SK-N-SH (cell line): Measurements from ENCODE around the gene SESTD1. TPM values are rescaled to one million over a fixed set of nuclear protein-coding genes. Genes with fewer than 3 reads are reported as not detected.

Experiments
- CTCF ChIA-PET: fragments of 300-600, 350-600 bp; formaldehyde crosslinking; extraction: SDS; loops from one replicate; lab custom pipeline; 2021; lab: Yijun Ruan, JAX
- POLR2A ChIA-PET: fragments of 350-600 bp; sonication (Branson Sonifier 250); formaldehyde crosslinking; extraction: SDS; loops from one replicate; lab custom pipeline; 2020; ENCODE audit warnings: antibody characterized with exemption, inconsistent platforms; lab: Yijun Ruan, JAX
- DNase-seq: peaks from one replicate; pipeline ENCODE4 v3.0.0; 2012
- H2AFZ ChIP-seq: fragments of 200-600 bp; sonication (generic); 2 replicates; pipeline ENCODE4 v1.8.1; 2016; ENCODE audit warnings: antibody characterized with exemption, mild to moderate bottlenecking, low read depth
- H3F3A ChIP-seq: fragments of 200-600 bp; sonication (generic); replicated peaks from 2 replicates; pipeline ENCODE3; 2016; ENCODE audit warnings: antibody characterized with exemption, mild to moderate bottlenecking; ENCODE audit not compliant: insufficient read depth
- H3K27ac ChIP-seq, 2 experiments: fragments of 200-500 bp in 1 of 2; fragments of 200-600 bp in 1 of 2; sonication (Bioruptor generic) in 1 of 2; sonication (generic), shearing (Covaris generic) in 1 of 2; 2 replicates each; pipeline versions ENCODE4 v1.5.1 to v1.6.1; 2014 to 2016; ENCODE audit warnings: low read depth in 2 of 2, inconsistent platforms in 1 of 2, low read length in 1 of 2, mild to moderate bottlenecking in 1 of 2, mixed read lengths in 1 of 2
- H3K27me3 ChIP-seq: fragments of 200-600 bp; sonication (generic), shearing (Covaris generic); 2 replicates; pipeline ENCODE4 v1.6.1; 2016; ENCODE audit warnings: mixed run types; ENCODE audit not compliant: insufficient read depth
- H3K36me3 ChIP-seq, 2 experiments: fragments of 200-500 bp in 1 of 2; fragments of 200-600 bp in 1 of 2; sonication (Bioruptor generic) in 1 of 2; sonication (generic) in 1 of 2; replicated peaks in 1 of 2; 2 replicates each; pipeline versions ENCODE3 to v1.5.1; 2014 to 2016; ENCODE audit warnings: low read length in 1 of 2, mild to moderate bottlenecking in 1 of 2; ENCODE audit not compliant: insufficient read depth in 2 of 2, control insufficient read depth in 1 of 2
- H3K4me1 ChIP-seq, 2 experiments: fragments of 200-500 bp in 1 of 2; fragments of 200-600 bp in 1 of 2; sonication (Bioruptor generic) in 1 of 2; sonication (generic), shearing (Covaris generic) in 1 of 2; 2 replicates each; pipeline versions ENCODE4 v1.5.1 to v1.6.1; 2014 to 2016; ENCODE audit warnings: low read depth in 1 of 2, low read length in 1 of 2, mixed run types in 1 of 2; ENCODE audit not compliant: insufficient read depth in 2 of 2, control insufficient read depth in 1 of 2
- H3K4me2 ChIP-seq: fragments of 200-600 bp; sonication (generic), shearing (Covaris generic); 2 replicates; pipeline ENCODE4 v1.6.1; 2017; ENCODE audit warnings: mixed run types
- H3K4me3 ChIP-seq, 2 experiments: fragments of 200-500 bp in 1 of 2; fragments of 200-600 bp in 1 of 2; sonication (Bioruptor generic) in 1 of 2; sonication (generic), shearing (Covaris generic) in 1 of 2; 2 replicates each; pipeline versions ENCODE4 v1.5.1 to v1.8.1; 2014 to 2016; ENCODE audit warnings: low read depth in 2 of 2, inconsistent platforms in 1 of 2, low read length in 1 of 2, mild to moderate bottlenecking in 1 of 2, mixed read lengths in 1 of 2, moderate library complexity in 1 of 2
- H3K79me2 ChIP-seq: fragments of 200-600 bp; sonication (generic); 2 replicates; pipeline ENCODE4 v1.8.1; 2017; ENCODE audit warnings: mild to moderate bottlenecking; ENCODE audit not compliant: insufficient read depth
- H3K9ac ChIP-seq: fragments of 200-600 bp; sonication (generic); 2 replicates; pipeline ENCODE4 v1.6.1; 2017; ENCODE audit warnings: mixed run types
- H3K9me2 ChIP-seq: fragments of 200-600 bp; sonication (generic); 2 replicates; pipeline ENCODE4 v1.6.1; 2017; ENCODE audit warnings: mixed run types
- H3K9me3 ChIP-seq: fragments of 200-600 bp; sonication (generic); 2 replicates; pipeline ENCODE4 v1.6.1; 2017; ENCODE audit warnings: mixed run types, mild to moderate bottlenecking, moderate library complexity
- H4K20me1 ChIP-seq: fragments of 200-600 bp; sonication (generic); 2 replicates; pipeline ENCODE4 v1.6.1; 2017; ENCODE audit warnings: mild to moderate bottlenecking, mixed run types; ENCODE audit not compliant: insufficient read depth
- CHD2 ChIP-seq: fragments of 150-350 bp; IDR thresholded peaks from 2 replicates; pipeline ENCODE4 v1.6.1; 2018; ENCODE audit warnings: low read length; ENCODE audit not compliant: partially characterized antibody
- CTCF ChIP-seq: fragments of 200-600 bp; sonication (generic); IDR thresholded peaks from 2 replicates; pipeline ENCODE4 v1.6.1; 2017; ENCODE audit warnings: antibody characterized with exemption, mild to moderate bottlenecking, moderate library complexity
- ELF1 ChIP-seq: IDR thresholded peaks from 2 replicates; pipeline ENCODE4 v1.4.0; 2012
- EP300 ChIP-seq, 2 experiments: IDR thresholded peaks; 2 replicates each; pipeline versions ENCODE4 v1.4.0 to v1.6.1; 2012; ENCODE audit warnings: borderline replicate concordance in 1 of 2, low read depth in 1 of 2, low read length in 1 of 2
- FOSL2 ChIP-seq: IDR thresholded peaks from 2 replicates; pipeline ENCODE4 v1.4.0; 2012; ENCODE audit warnings: low read depth, mild to moderate bottlenecking, moderate library complexity, borderline replicate concordance
- FOXJ3 ChIP-seq: sonication (generic); formaldehyde crosslinking; IDR thresholded peaks from 2 replicates; pipeline ENCODE4 v1.5.1; 2020; ENCODE audit warnings: mild to moderate bottlenecking, missing genetic modification reagents
- IRF3 ChIP-seq: fragments of 150-350 bp; IDR thresholded peaks from 2 replicates; pipeline ENCODE4 v1.6.1; 2016; ENCODE audit warnings: mild to moderate bottlenecking, low read depth, low read length
- JUND ChIP-seq: IDR thresholded peaks from 2 replicates; pipeline ENCODE4 v1.4.0; 2012
- MEF2A ChIP-seq: IDR thresholded peaks from 2 replicates; pipeline ENCODE4 v1.4.0; 2012; ENCODE audit warnings: low read depth, borderline replicate concordance
- MXI1 ChIP-seq: IDR thresholded peaks from 2 replicates; pipeline ENCODE4 v1.6.1; 2012; ENCODE audit warnings: mild to moderate bottlenecking, low read depth, low read length, improper control_type of control experiment
- NFIC ChIP-seq: IDR thresholded peaks from 2 replicates; pipeline ENCODE4 v1.4.0; 2012; ENCODE audit warnings: borderline replicate concordance
- NRF1 ChIP-seq: IDR thresholded peaks from 2 replicates; pipeline ENCODE4 v1.6.1; 2012; ENCODE audit warnings: low read depth, mild to moderate bottlenecking, low read length
- RCOR1 ChIP-seq: fragments of 150-350 bp; IDR thresholded peaks from 2 replicates; pipeline ENCODE4 v1.6.1; 2017; ENCODE audit warnings: antibody characterized with exemption, low read length
- RFX5 ChIP-seq: IDR thresholded peaks from 2 replicates; pipeline ENCODE4 v1.6.1; 2012; ENCODE audit warnings: mild to moderate bottlenecking, improper control_type of control experiment, low read length
- SIN3A ChIP-seq: IDR thresholded peaks from 2 replicates; pipeline ENCODE4 v1.6.1; 2012; ENCODE audit warnings: low read depth, mild to moderate bottlenecking, low read length, moderate library complexity, borderline replicate concordance
- SMC3 ChIP-seq: IDR thresholded peaks from 2 replicates; pipeline ENCODE4 v1.6.1; 2012; ENCODE audit warnings: low read depth, low read length, improper control_type of control experiment
- USF2 ChIP-seq: fragments of 150-350 bp; IDR thresholded peaks from 2 replicates; pipeline ENCODE4 v1.6.1; 2017; ENCODE audit warnings: antibody characterized with exemption, low read length, low read depth, borderline replicate concordance
- ZBTB33 ChIP-seq: IDR thresholded peaks from 2 replicates; pipeline ENCODE4 v1.4.0; 2012; ENCODE audit warnings: low read depth, borderline replicate concordance
- WGBS: methylation state at CpG from one replicate; pipeline ENCODE4 v1.1.6; 2017; ENCODE audit warnings: low lambda C conversion rate; 5-methylcytosine and 5-hydroxymethylcytosine counted together
- polyA plus RNA-seq, 3 experiments: library from polyadenylated mRNA; depleted of rRNA; stranded (reverse); fragments of >200 nt; gene quantifications; 2 replicates each; pipeline ENCODE4 v1.2.3, GENCODE V29; 2012

Gene SESTD1
- polyA plus RNA-seq, 1 of the 3 experiments (the other 2 are of a cell fraction): 4.6 TPM

GRCh38 chr2:179285060-179285459, 20.4 kb upstream of the SESTD1 start:
- TF ChIP-seq RCOR1: no peak
- TF ChIP-seq MEF2A: no peak
- no peak for TF ChIP-seq CHD2
- no peak for TF ChIP-seq ZBTB33
- TF ChIP-seq USF2: no peak
- TF ChIP-seq ELF1: no peak
- TF ChIP-seq NRF1: no peak
- TF ChIP-seq EP300 (IDR thresholded peaks at IDR 0.05; ENCODE audit: borderline replicate concordance in 1 of 2, low read depth in 1 of 2, low read length in 1 of 2): no peak
- TF ChIP-seq CTCF: no peak
- no peak for TF ChIP-seq SIN3A
- TF ChIP-seq FOSL2: no peak
- no peak for TF ChIP-seq JUND

GRCh38 chr2:179277429-179278196, 13.0 kb upstream of the SESTD1 start:
- no peaks in the 10 kb centered on the region for H3F3A ChIP-seq
- no peak for DNase-seq
- H3K27ac ChIP-seq: no peak overlapping the region
- H3K36me3 ChIP-seq: no peaks in the 10 kb centered on the region
- ChIA-PET CTCF (no interaction called here), POLR2A (no interaction called here)
- no peak overlapping the region for H2AFZ ChIP-seq
- no peaks in the 10 kb centered on the region for H3K79me2 ChIP-seq
- TF ChIP-seq MXI1 (no peak), NRF1 (no peak), NFIC (no peak), SMC3 (no peak), RFX5 (no peak), CHD2 (no peak), IRF3 (no peak), FOXJ3 (CRISPR knock-in tag) (no peak)
- no peaks in the 10 kb centered on the region for H3K27me3 ChIP-seq
- H3K9me3 ChIP-seq: no peaks in the 10 kb centered on the region
- H3K9me2 ChIP-seq: no peaks in the 10 kb centered on the region
- no peak overlapping the region for H3K4me2 ChIP-seq
- H3K4me1 ChIP-seq: peaks cover 0 to 4% of the 10 kb centered on the region in 2 experiments; a peak in 1 of 4 replicates
- H3K9ac ChIP-seq: no peak overlapping the region
- WGBS: 40% methylated on average over 1 of the region's 3 CpGs
- H3K4me3 ChIP-seq: no peak overlapping the region
- no peaks in the 10 kb centered on the region for H4K20me1 ChIP-seq

More at GRCh38 chr2:179285060-179285459, 20.4 kb upstream of the SESTD1 start:
- Histone ChIP-seq H3K27ac (no peak overlapping the region), H3K9me2 (no peaks in the 10 kb centered on the region), H3K79me2 (no peaks in the 10 kb centered on the region), H3K36me3 (no peaks in the 10 kb centered on the region), H3K4me1 (no peaks in the 10 kb centered on the region), H3F3A (no peaks in the 10 kb centered on the region), H3K9me3 (no peaks in the 10 kb centered on the region), H4K20me1 (no peaks in the 10 kb centered on the region), H3K4me3 (no peak overlapping the region), H3K27me3 (no peaks in the 10 kb centered on the region), H2AFZ (no peak overlapping the region), H3K4me2 (no peak overlapping the region), H3K9ac (no peak overlapping the region)
- CTCF ChIA-PET: no interaction called here
- POLR2A ChIA-PET: no interaction called here
- no peak for DNase-seq
